Spleen (tissue), 7 donors: ENCODE data around the gene IL17D.

Source experiments
- CTCF ChIP-seq, 11 experiments: fragments of 200-600 bp in 7 of 11; fragments of 450-650 bp in 4 of 11; sonication (generic) in 4 of 11; IDR thresholded peaks in 8 of 11; conservative IDR thresholded peaks in 3 of 11; 1 replicate in 7 of 11; 2 replicates in 4 of 11; pipeline versions ENCODE4 v1.4.0 to v1.8.0; 2016 to 2021; ENCODE audit warnings: antibody characterized with exemption in 11 of 11, inconsistent platforms in 4 of 11, mild to moderate bottlenecking in 1 of 11
- POLR2A ChIP-seq, 3 donors: fragments of 450-650 bp; IDR thresholded peaks; one replicate each; pipeline ENCODE4 v1.5.1; 2017; ENCODE audit warnings: antibody characterized with exemption in 3 of 3, mild to moderate bottlenecking in 1 of 3
- donor health status: DM: no; HTN: no; CAD: no; lungs with moderate emphysema.
- donor health status: DM: no; HTN: no; CAD: no.
- donor health status: DM: no; HTN: no; CAD: no.

DNA sequence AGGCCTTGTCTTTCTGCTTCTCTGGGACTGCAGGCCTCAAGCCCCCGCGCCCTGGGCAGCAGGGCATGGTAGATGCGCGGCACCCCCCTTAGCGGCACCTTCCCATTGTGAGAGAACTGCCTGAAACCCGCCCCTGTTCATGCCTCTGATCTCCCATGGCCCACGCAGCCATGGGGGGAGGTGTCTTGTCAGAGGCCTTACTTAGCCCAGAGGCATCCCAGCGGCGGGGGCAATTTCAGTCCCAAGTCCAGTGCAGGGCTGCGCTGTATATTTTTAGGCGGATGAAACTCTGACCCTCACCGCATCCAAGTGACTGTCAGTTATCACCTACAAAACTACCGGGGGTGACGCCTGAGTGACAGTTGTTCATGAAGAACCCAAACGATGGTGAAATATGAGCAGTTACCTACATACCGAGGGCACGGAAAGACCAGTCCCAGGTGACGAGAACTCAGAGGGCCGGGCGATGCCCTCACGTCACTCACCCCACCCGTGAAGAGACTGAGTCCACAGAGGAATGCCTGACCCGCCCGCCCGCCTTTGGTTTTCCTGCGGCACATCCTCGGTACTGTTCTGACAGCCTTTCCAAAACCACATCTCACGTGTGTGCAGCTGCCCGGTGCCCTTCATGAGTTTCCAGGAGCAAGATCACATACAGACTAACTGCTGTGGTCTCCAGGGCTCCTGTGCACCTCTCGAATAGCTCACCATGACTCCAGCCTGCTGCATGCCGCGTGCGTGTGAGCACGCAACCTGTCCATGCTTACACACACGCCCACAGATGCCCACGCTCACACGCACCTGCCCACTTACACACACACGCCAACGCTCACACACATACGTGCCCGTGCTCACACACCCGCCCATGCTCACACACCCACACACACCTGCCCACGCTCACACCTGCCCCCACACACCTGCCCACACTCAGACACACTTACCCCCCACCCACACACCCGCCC lies 14.4 kb downstream of the IL17D start:
- no peak for TF ChIP-seq CTCF (IDR thresholded peaks at IDR 0.05 in 8 of 11, conservative IDR thresholded peaks at IDR 0.05 in 3 of 11)
- TF ChIP-seq POLR2A (IDR thresholded peaks at IDR 0.05), result no peak
